Measurements from ENCODE around the gene PRKG1.

Gene PRKG1

GRCh38 chr10:51313773-51314478, 239.6 kb downstream of the PRKG1 start:
- H3K4me1 ChIP-seq (ENCODE audit: insufficient read depth, low read length, poor library complexity, severe bottlenecking), result no peaks in the 10 kb centered on the region
- H3K79me2 ChIP-seq (ENCODE audit: insufficient read depth, low read length), result no peaks in the 10 kb centered on the region
- H3K4me3 ChIP-seq (ENCODE audit: low read length, poor library complexity, severe bottlenecking), result no peak overlapping the region
- H3K36me3 ChIP-seq (ENCODE audit: insufficient read depth, low read length), result no peaks in the 10 kb centered on the region
- H3K9ac ChIP-seq (ENCODE audit: low read depth, low read length, poor library complexity, severe bottlenecking), result no peak overlapping the region
- no peaks in the 10 kb centered on the region for H3F3A ChIP-seq (ENCODE audit: low read depth)
- TF ChIP-seq, protein P1, sequence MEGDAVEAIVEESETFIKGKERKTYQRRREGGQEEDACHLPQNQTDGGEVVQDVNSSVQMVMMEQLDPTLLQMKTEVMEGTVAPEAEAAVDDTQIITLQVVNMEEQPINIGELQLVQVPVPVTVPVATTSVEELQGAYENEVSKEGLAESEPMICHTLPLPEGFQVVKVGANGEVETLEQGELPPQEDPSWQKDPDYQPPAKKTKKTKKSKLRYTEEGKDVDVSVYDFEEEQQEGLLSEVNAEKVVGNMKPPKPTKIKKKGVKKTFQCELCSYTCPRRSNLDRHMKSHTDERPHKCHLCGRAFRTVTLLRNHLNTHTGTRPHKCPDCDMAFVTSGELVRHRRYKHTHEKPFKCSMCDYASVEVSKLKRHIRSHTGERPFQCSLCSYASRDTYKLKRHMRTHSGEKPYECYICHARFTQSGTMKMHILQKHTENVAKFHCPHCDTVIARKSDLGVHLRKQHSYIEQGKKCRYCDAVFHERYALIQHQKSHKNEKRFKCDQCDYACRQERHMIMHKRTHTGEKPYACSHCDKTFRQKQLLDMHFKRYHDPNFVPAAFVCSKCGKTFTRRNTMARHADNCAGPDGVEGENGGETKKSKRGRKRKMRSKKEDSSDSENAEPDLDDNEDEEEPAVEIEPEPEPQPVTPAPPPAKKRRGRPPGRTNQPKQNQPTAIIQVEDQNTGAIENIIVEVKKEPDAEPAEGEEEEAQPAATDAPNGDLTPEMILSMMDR (conservative IDR thresholded peaks at IDR 0.05; ENCODE audit: low read length), result no peak
- TF ChIP-seq EZH2phosphoT487 (IDR thresholded peaks at IDR 0.05; ENCODE audit: borderline replicate concordance), result no peak
- no peaks in the 10 kb centered on the region for H3K27me3 ChIP-seq (ENCODE audit: insufficient read depth, low read length, poor library complexity, severe bottlenecking)
- H3K9me2 ChIP-seq (replicated peaks; ENCODE audit: low read depth, low read length), result no peaks in the 10 kb centered on the region
- H4K20me1 ChIP-seq (ENCODE audit: insufficient read depth, low read length, poor library complexity, severe bottlenecking), result no peaks in the 10 kb centered on the region
- H2AFZ ChIP-seq (ENCODE audit: low read length), result no peak overlapping the region
- H3K4me2 ChIP-seq (ENCODE audit: low read depth, low read length, poor library complexity, severe bottlenecking), result no peak overlapping the region
- H3K9me3 ChIP-seq (ENCODE audit: insufficient read depth, low read depth, low read length), result no peaks in the 10 kb centered on the region

DNA sequence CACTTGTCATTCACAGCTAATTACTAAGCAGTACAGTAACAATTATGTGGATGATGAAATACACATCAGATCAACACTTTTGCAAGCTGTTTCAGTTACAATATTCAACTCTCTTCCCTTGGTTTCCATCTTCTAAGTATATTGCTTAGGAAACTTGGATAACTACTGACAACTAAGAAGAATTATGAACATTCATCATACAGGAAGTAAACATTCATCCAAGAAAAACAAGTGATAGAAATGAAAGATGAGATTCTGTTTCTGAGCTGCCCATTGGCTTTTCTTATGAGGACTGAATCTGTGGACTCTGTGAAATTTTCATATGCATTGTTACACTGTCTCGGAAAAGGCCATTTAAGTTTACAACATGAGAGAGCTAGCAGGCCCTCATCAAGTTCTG, 240.2 kb downstream of the PRKG1 start:
- no peaks in the 10 kb centered on the region for H4K20me1 ChIP-seq (ENCODE audit: insufficient read depth, low read length, poor library complexity, severe bottlenecking)
- H3K79me2 ChIP-seq (ENCODE audit: insufficient read depth, low read length), result no peaks in the 10 kb centered on the region
- H3K9me2 ChIP-seq (replicated peaks; ENCODE audit: low read depth, low read length), result no peaks in the 10 kb centered on the region
- TF ChIP-seq EZH2phosphoT487 (IDR thresholded peaks at IDR 0.05; ENCODE audit: borderline replicate concordance), result no peak
- TF ChIP-seq, protein P1 (conservative IDR thresholded peaks at IDR 0.05; ENCODE audit: low read length), result no peak
- no peaks in the 10 kb centered on the region for H3K27me3 ChIP-seq (ENCODE audit: insufficient read depth, low read length, poor library complexity, severe bottlenecking)
- no peak overlapping the region for H3K4me2 ChIP-seq (ENCODE audit: low read depth, low read length, poor library complexity, severe bottlenecking)
- no peaks in the 10 kb centered on the region for H3K4me1 ChIP-seq (ENCODE audit: insufficient read depth, low read length, poor library complexity, severe bottlenecking)
- no peaks in the 10 kb centered on the region for H3F3A ChIP-seq (ENCODE audit: low read depth)
- H3K4me3 ChIP-seq (ENCODE audit: low read length, poor library complexity, severe bottlenecking), result no peak overlapping the region
- no peak overlapping the region for H3K9ac ChIP-seq (ENCODE audit: low read depth, low read length, poor library complexity, severe bottlenecking)
- no peak overlapping the region for H2AFZ ChIP-seq (ENCODE audit: low read length)
- H3K36me3 ChIP-seq (ENCODE audit: insufficient read depth, low read length), result no peaks in the 10 kb centered on the region
- H3K9me3 ChIP-seq (ENCODE audit: insufficient read depth, low read depth, low read length), result no peaks in the 10 kb centered on the region

GRCh38 chr10:51318399-51319172, 244.3 kb downstream of the PRKG1 start:
- H3K4me3 ChIP-seq (ENCODE audit: low read length, poor library complexity, severe bottlenecking), result no peak overlapping the region

More at GRCh38 chr10:51318399-51319172, 244.3 kb downstream of the PRKG1 start:
- Histone ChIP-seq H2AFZ (ENCODE audit: low read length) (no peak overlapping the region), H3F3A (ENCODE audit: low read depth) (no peaks in the 10 kb centered on the region), H3K9me3 (ENCODE audit: insufficient read depth, low read depth, low read length) (no peaks in the 10 kb centered on the region), H3K9me2 (replicated peaks; ENCODE audit: low read depth, low read length) (no peaks in the 10 kb centered on the region), H3K4me2 (ENCODE audit: low read depth, low read length, poor library complexity, severe bottlenecking) (no peak overlapping the region), H3K4me1 (ENCODE audit: insufficient read depth, low read length, poor library complexity, severe bottlenecking) (no peaks in the 10 kb centered on the region), H3K79me2 (ENCODE audit: insufficient read depth, low read length) (no peaks in the 10 kb centered on the region), H3K27me3 (ENCODE audit: insufficient read depth, low read length, poor library complexity, severe bottlenecking) (no peaks in the 10 kb centered on the region), H3K9ac (ENCODE audit: low read depth, low read length, poor library complexity, severe bottlenecking) (no peak overlapping the region), H3K36me3 (ENCODE audit: insufficient read depth, low read length) (no peaks in the 10 kb centered on the region), H4K20me1 (ENCODE audit: insufficient read depth, low read length, poor library complexity, severe bottlenecking) (no peaks in the 10 kb centered on the region)
- TF ChIP-seq EZH2phosphoT487 (IDR thresholded peaks at IDR 0.05; ENCODE audit: borderline replicate concordance), result no peak
- TF ChIP-seq, protein P1 (conservative IDR thresholded peaks at IDR 0.05; ENCODE audit: low read length), result no peak

Measured in Loucy (cell line).